HCT116 (cell line): ENCODE results near the gene THRA. TPM values are rescaled to one million over a fixed set of nuclear protein-coding genes. Genes with fewer than 3 reads are reported as not detected.

ENCODE experiments used
- ATAC-seq: fragments of 200-7000 bp; cut with Tn5 transposase; 2 replicates; pipeline ENCODE4 v1.9.1; 2020; ENCODE audit warnings: mild to moderate bottlenecking, moderate library complexity
- BruUV-seq: library from RNA; stranded (reverse); fragments of 400-500 nt; replicated peaks from 2 replicates; lab custom pipeline; 2021; lab: Mats Ljungman, UMichigan
- CTCF ChIA-PET: fragments of 300-600 bp; sonication (Branson Sonifier 250); formaldehyde crosslinking; loops from one replicate; lab custom pipeline; 2021; ENCODE audit warnings: antibody characterized with exemption; lab: Charles Lee
- POLR2A ChIA-PET: fragments of 300-600, 350-600 bp; sonication (Branson Sonifier 250); formaldehyde crosslinking; loops from one replicate; lab custom pipeline; 2021; ENCODE audit warnings: antibody characterized with exemption; lab: Charles Lee
- RAD21 ChIA-PET, 2 experiments: fragments of 300-600 bp; sonication (Branson Sonifier 250); formaldehyde crosslinking; loops; one replicate each; lab custom pipeline; 2023; ENCODE audit warnings: low total read pairs in 2 of 2; ENCODE audit not compliant: uncharacterized antibody in 2 of 2, unreplicated experiment in 2 of 2, low non-redundant PET in 1 of 2; lab: Charles Lee
- DNase-seq: peaks from one replicate; pipeline ENCODE4 v3.0.0-alpha.2; 2010; ENCODE audit warnings: low read depth, low spot score
- H2AFZ ChIP-seq: fragments of 200-600 bp; shearing (Covaris generic), sonication (generic); 2 replicates; pipeline ENCODE4 v1.6.1; 2017; ENCODE audit warnings: low read depth, mixed run types, mixed read lengths, antibody characterized with exemption, low read length; ENCODE audit not compliant: poor library complexity, severe bottlenecking
- H3K27ac ChIP-seq: 2 replicates; pipeline ENCODE4 v1.5.1; 2012; ENCODE audit warnings: low read depth, low read length
- H3K27me3 ChIP-seq: fragments of 200-600 bp; sonication (generic); 2 replicates; pipeline ENCODE4 v1.6.1; 2016; ENCODE audit warnings: mixed run types, low read length, mixed read lengths; ENCODE audit not compliant: insufficient read depth
- H3K36me3 ChIP-seq, 2 experiments: fragments of 200-500 bp in 1 of 2; fragments of 200-600 bp in 1 of 2; sonication (Bioruptor generic) in 1 of 2; sonication (generic) in 1 of 2; 2 replicates each; pipeline versions ENCODE4 v1.5.1 to v1.6.1; 2014 to 2016; ENCODE audit warnings: low read length in 2 of 2, inconsistent platforms in 1 of 2, mixed read lengths in 1 of 2, mixed run types in 1 of 2; ENCODE audit not compliant: insufficient read depth in 2 of 2, control insufficient read depth in 1 of 2
- H3K4me1 ChIP-seq, 2 experiments: fragments of 200-600 bp in 1 of 2; sonication (generic) in 1 of 2; 2 replicates each; pipeline versions ENCODE4 v1.5.1 to v1.6.1; 2012 to 2017; ENCODE audit warnings: low read length in 2 of 2, inconsistent platforms in 1 of 2, mild to moderate bottlenecking in 1 of 2, mixed read lengths in 1 of 2, mixed run types in 1 of 2, moderate library complexity in 1 of 2; ENCODE audit not compliant: insufficient read depth in 2 of 2, control insufficient read depth in 1 of 2
- H3K4me2 ChIP-seq: fragments of 200-600 bp; sonication (generic); 2 replicates; pipeline ENCODE4 v1.6.1; 2017; ENCODE audit warnings: mixed run types, low read length, mixed read lengths
- H3K4me3 ChIP-seq, 2 experiments: fragments of 200-600 bp in 1 of 2; sonication (generic) in 1 of 2; replicated peaks in 1 of 2; 2 replicates each; pipeline ENCODE4 v1.5.1; 2011 to 2016; ENCODE audit warnings: low read length in 2 of 2, control low read depth in 1 of 2, low read depth in 1 of 2, mild to moderate bottlenecking in 1 of 2, mixed read lengths in 1 of 2, mixed run types in 1 of 2
- H3K79me2 ChIP-seq: fragments of 200-600 bp; sonication (generic); 2 replicates; pipeline ENCODE4 v1.6.1; 2017; ENCODE audit warnings: mild to moderate bottlenecking, mixed run types, low read length, moderate library complexity, mixed read lengths; ENCODE audit not compliant: insufficient read depth
- H3K9ac ChIP-seq: fragments of 200-600 bp; sonication (generic); 2 replicates; pipeline ENCODE4 v1.6.1; 2016; ENCODE audit warnings: low read length, mixed read lengths
- H3K9me2 ChIP-seq: fragments of 200-600 bp; sonication (generic), shearing (Covaris generic); 2 replicates; pipeline ENCODE4 v1.6.1; 2017; ENCODE audit warnings: mixed run types, mild to moderate bottlenecking, moderate library complexity; ENCODE audit not compliant: insufficient read depth
- H3K9me3 ChIP-seq, 2 experiments: fragments of 200-500 bp in 1 of 2; fragments of 200-600 bp in 1 of 2; sonication (Bioruptor generic) in 1 of 2; sonication (generic) in 1 of 2; 2 replicates each; pipeline ENCODE4 v1.6.1; 2014 to 2017; ENCODE audit warnings: low read length in 2 of 2, mixed read lengths in 2 of 2, inconsistent platforms in 1 of 2, low read depth in 1 of 2, mild to moderate bottlenecking in 1 of 2, mixed run types in 1 of 2, moderate library complexity in 1 of 2; ENCODE audit not compliant: control insufficient read depth in 1 of 2, insufficient read depth in 1 of 2
- H4K20me1 ChIP-seq: fragments of 200-600 bp; sonication (generic), shearing (Covaris generic); 2 replicates; pipeline ENCODE4 v1.6.1; 2017; ENCODE audit warnings: mixed run types, mild to moderate bottlenecking, moderate library complexity; ENCODE audit not compliant: insufficient read depth
- ELF1 ChIP-seq: IDR thresholded peaks from 2 replicates; pipeline ENCODE4 v1.6.1; 2012; ENCODE audit warnings: low read depth, borderline replicate concordance
- EZH2phosphoT487 ChIP-seq: fragments of 200-600 bp; IDR thresholded peaks from 2 replicates; pipeline ENCODE4 v1.6.1; 2018; ENCODE audit warnings: antibody characterized with exemption, borderline replicate concordance
- JUND ChIP-seq: IDR thresholded peaks from 2 replicates; pipeline ENCODE4 v1.6.1; 2012
- SRF ChIP-seq: IDR thresholded peaks from 2 replicates; pipeline ENCODE4 v1.6.1; 2012; ENCODE audit warnings: low read depth
- ZNF274 ChIP-seq: fragments of 200-500 bp; sonication (Bioruptor generic); IDR thresholded peaks from 2 replicates; pipeline ENCODE4 v1.6.1; 2014; ENCODE audit warnings: mild to moderate bottlenecking, low read depth, low read length, inconsistent platforms
- intact Hi-C: fragments of 100-400 bp; cut with micrococcal nuclease; formaldehyde crosslinking; loops from 2 replicates; pipeline ENCODE4 v1.10.0; 2022
- total RNA-seq: library from RNA; stranded (reverse); gene quantifications from one replicate; pipeline ENCODE4 v1.2.1, GENCODE V29; 2021; ENCODE audit not compliant: unreplicated experiment
- TF ChIP-seq, protein P1 (sequence below): IDR thresholded peaks from 2 replicates; pipeline ENCODE4 v1.6.1; 2012; ENCODE audit warnings: low read depth

THRA gene
- total RNA-seq, 1 experiment from 2014 or later: 23.3 TPM

- TF ChIP-seq, protein P1, sequence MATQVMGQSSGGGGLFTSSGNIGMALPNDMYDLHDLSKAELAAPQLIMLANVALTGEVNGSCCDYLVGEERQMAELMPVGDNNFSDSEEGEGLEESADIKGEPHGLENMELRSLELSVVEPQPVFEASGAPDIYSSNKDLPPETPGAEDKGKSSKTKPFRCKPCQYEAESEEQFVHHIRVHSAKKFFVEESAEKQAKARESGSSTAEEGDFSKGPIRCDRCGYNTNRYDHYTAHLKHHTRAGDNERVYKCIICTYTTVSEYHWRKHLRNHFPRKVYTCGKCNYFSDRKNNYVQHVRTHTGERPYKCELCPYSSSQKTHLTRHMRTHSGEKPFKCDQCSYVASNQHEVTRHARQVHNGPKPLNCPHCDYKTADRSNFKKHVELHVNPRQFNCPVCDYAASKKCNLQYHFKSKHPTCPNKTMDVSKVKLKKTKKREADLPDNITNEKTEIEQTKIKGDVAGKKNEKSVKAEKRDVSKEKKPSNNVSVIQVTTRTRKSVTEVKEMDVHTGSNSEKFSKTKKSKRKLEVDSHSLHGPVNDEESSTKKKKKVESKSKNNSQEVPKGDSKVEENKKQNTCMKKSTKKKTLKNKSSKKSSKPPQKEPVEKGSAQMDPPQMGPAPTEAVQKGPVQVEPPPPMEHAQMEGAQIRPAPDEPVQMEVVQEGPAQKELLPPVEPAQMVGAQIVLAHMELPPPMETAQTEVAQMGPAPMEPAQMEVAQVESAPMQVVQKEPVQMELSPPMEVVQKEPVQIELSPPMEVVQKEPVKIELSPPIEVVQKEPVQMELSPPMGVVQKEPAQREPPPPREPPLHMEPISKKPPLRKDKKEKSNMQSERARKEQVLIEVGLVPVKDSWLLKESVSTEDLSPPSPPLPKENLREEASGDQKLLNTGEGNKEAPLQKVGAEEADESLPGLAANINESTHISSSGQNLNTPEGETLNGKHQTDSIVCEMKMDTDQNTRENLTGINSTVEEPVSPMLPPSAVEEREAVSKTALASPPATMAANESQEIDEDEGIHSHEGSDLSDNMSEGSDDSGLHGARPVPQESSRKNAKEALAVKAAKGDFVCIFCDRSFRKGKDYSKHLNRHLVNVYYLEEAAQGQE: no peak
- no peak for TF ChIP-seq EZH2phosphoT487
- no peak for TF ChIP-seq ELF1
Measured at GRCh38 chr17:40103688-40104087, 40.9 kb downstream of the THRA start (continued).

DNA sequence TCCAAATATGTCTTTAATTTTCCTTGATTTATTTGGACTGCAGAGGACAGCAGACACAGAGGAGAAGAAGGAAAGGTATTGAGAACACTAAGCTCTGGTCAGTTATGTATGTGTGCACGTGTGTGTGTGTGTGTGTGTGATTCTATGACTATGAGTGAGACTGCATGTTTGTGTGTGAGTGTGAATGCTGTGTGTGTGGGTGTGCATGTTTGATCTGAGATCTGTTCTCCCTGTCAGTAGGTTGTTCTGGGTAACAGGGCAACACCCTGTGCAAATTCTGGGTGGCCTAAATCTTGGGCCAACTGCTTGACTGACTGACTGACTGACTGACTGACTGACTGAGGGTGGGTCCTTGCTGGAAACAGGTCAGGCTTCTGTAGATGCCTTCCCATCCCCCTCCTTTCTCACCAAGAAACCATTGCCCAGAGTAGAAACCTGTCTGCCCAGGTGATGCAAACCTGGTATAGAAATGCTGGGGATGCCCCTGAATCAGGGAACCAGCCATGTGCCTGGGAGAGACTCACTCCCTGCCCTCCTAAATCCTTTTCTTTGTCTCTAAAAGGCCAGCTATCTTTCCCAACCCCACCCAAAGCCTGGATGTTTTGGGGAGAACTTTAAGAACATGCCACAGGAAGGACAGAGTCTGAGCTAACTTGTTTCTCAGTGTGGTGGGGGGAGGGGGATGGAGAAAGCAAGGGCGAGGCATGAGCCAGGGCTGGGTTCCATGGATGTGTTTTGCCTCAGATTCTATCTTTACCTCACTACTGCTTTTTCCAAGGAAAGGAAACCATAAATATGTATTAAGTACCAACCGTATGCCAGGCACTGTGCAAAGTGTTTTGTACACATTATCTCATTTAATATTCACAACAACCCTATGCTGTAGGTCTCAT is 42.1 kb downstream of the THRA start:
- ATAC-seq (no peak), DNase-seq (no peak)
- H3K4me2 ChIP-seq: peak overlapping the region; percentile 28
- no peaks in the 10 kb centered on the region for H3K9me2 ChIP-seq
- TF ChIP-seq SRF (no peak), ZNF274 (no peak), JUND (no peak)
- no peaks in the 10 kb centered on the region for H3K36me3 ChIP-seq
- peaks cover 48 to 86% of the 10 kb centered on the region in 2 experiments for H3K4me1 ChIP-seq
- ChIA-PET CTCF (interaction anchor here (0.9 kb wide), 1 partner anchor 70 kb away, joined by 4 read pairs; no protein-coding TSS in a partner anchor), RAD21 (no interaction called here), POLR2A (interaction anchor here (0.5 to 1.1 kb wide), 2 partner anchors 13 to 75 kb away, joined by 3 read pairs; no protein-coding TSS in a partner anchor)
- H3K79me2 ChIP-seq: peaks cover 5% of the 10 kb centered on the region; the same call in 1 of the 2 replicates
- intact Hi-C loops: no loop called here
- H3K27me3 ChIP-seq: no peaks in the 10 kb centered on the region
- no peak overlapping the region for H2AFZ ChIP-seq
- peak overlapping the region; percentile 5; the same call in 1 of the 2 replicates for H3K9ac ChIP-seq
- no TSS peak for BruUV-seq
- H3K27ac ChIP-seq: no peak overlapping the region
- H3K4me3 ChIP-seq: no peak overlapping the region
- H3K9me3 ChIP-seq: no peaks in the 10 kb centered on the region
- no peaks in the 10 kb centered on the region for H4K20me1 ChIP-seq
